HepG2 (cell line): ENCODE measurements around the gene RAB9A. TPM values are rescaled to one million over a fixed set of nuclear protein-coding genes. Genes with fewer than 3 reads are reported as not detected.

Source experiments
- ATAC-seq: fragments of 200-7000 bp; cut with Tn5 transposase; 3 replicates; pipeline ENCODE4 v1.9.1; 2020; ENCODE audit warnings: mild to moderate bottlenecking, moderate library complexity
- BruUV-seq: library from RNA; stranded (reverse); fragments of 400-500 nt; replicated peaks from 2 replicates; lab custom pipeline; 2021; lab: Mats Ljungman, UMichigan
- CTCF ChIA-PET: fragments of 300-600 bp; formaldehyde crosslinking; extraction: SDS; loops from one replicate; lab custom pipeline; 2021; ENCODE audit warnings: low total read pairs, inconsistent platforms, low intra/inter-chr PET ratio; lab: Yijun Ruan, JAX
- POLR2A ChIA-PET: fragments of 350-600 bp; sonication (Branson Sonifier 250); formaldehyde crosslinking; loops from one replicate; lab custom pipeline; 2020; ENCODE audit warnings: antibody characterized with exemption, inconsistent platforms; lab: Yijun Ruan, JAX
- DNase-seq: peaks from one replicate; pipeline ENCODE4 v3.0.0-alpha.2; 2015; ENCODE audit warnings: low spot score
- FAIRE-seq: peaks from 3 replicates; lab custom pipeline; 2011; peaks lifted over from hg19 to GRCh38; lab: Jason Lieb, UNC
- H2AFZ ChIP-seq: one replicate; pipeline ENCODE4 v1.6.1; 2011; ENCODE audit warnings: low read length, inconsistent platforms
- H3K27ac ChIP-seq: fragments of 300-600 bp; 3 replicates; pipeline ENCODE4 v1.8.0; 2011; ENCODE audit warnings: mixed run types, mild to moderate bottlenecking, mixed read lengths, low read length, inconsistent platforms; ENCODE audit not compliant: insufficient read depth; ENCODE audit errors: extremely low read length
- H3K27me3 ChIP-seq, 2 experiments: fragments of 200-600 bp in 1 of 2; 2 replicates in 1 of 2; 3 replicates in 1 of 2; pipeline versions ENCODE4 v1.6.0 to v1.8.0; 2011; ENCODE audit warnings: low read length in 2 of 2, mild to moderate bottlenecking in 2 of 2, moderate library complexity in 2 of 2, inconsistent platforms in 1 of 2; ENCODE audit not compliant: insufficient read depth in 2 of 2, control insufficient read depth in 1 of 2
- H3K36me3 ChIP-seq, 2 experiments: fragments of 200-600 bp in 1 of 2; replicated peaks in 1 of 2; 2 replicates in 1 of 2; 3 replicates in 1 of 2; pipeline versions ENCODE4 v1.5.1 to v1.8.0; 2011; ENCODE audit warnings: low read length in 2 of 2, inconsistent platforms in 1 of 2; ENCODE audit not compliant: insufficient read depth in 2 of 2, control insufficient read depth in 1 of 2
- H3K4me1 ChIP-seq: 2 replicates; pipeline ENCODE4 v1.5.1; 2012; ENCODE audit warnings: low read length, inconsistent platforms; ENCODE audit not compliant: insufficient read depth
- H3K4me2 ChIP-seq: 2 replicates; pipeline ENCODE4 v1.6.0; 2011; ENCODE audit warnings: low read depth, low read length, inconsistent platforms
- H3K4me3 ChIP-seq, 3 experiments: fragments of 200-600 bp in 1 of 3; sonication (generic), shearing (Covaris generic) in 1 of 3; replicated peaks in 1 of 3; 2 replicates each; pipeline ENCODE4 v1.5.1; 2011 to 2016; ENCODE audit warnings: low read length in 3 of 3, inconsistent platforms in 2 of 3, low read depth in 2 of 3, mild to moderate bottlenecking in 2 of 3, control low read depth in 1 of 3, mixed read lengths in 1 of 3; ENCODE audit not compliant: insufficient read depth in 1 of 3
- H3K79me2 ChIP-seq: one replicate; pipeline ENCODE4 v1.6.1; 2011; ENCODE audit warnings: low read length, inconsistent platforms; ENCODE audit not compliant: insufficient read depth
- H3K9ac ChIP-seq: 2 replicates; pipeline ENCODE4 v1.6.0; 2011; ENCODE audit warnings: mild to moderate bottlenecking, low read depth, low read length, inconsistent platforms; ENCODE audit not compliant: insufficient read depth
- H3K9me3 ChIP-seq: 2 replicates; pipeline ENCODE4 v1.5.1; 2012; ENCODE audit warnings: mild to moderate bottlenecking, low read length
- H4K20me1 ChIP-seq: 2 replicates; pipeline ENCODE4 v1.6.0; 2011; ENCODE audit warnings: inconsistent platforms, mild to moderate bottlenecking, low read length, moderate library complexity; ENCODE audit not compliant: insufficient read depth
- ATAD3A ChIP-seq: sonication (generic); formaldehyde crosslinking; IDR thresholded peaks from 2 replicates; pipeline ENCODE4 v1.4.0; 2020; ENCODE audit warnings: missing genetic modification reagents
- EED ChIP-seq: sonication (generic); formaldehyde crosslinking; IDR thresholded peaks from 2 replicates; pipeline ENCODE4 v1.5.0; 2020; ENCODE audit warnings: mild to moderate bottlenecking, missing genetic modification reagents
- FOXO1 ChIP-seq: sonication (generic); formaldehyde crosslinking; IDR thresholded peaks from 2 replicates; pipeline ENCODE4 v1.4.0; 2020; ENCODE audit warnings: missing genetic modification reagents
- HNRNPUL1 ChIP-seq: fragments of 200-400 bp; formaldehyde crosslinking; IDR thresholded peaks from 2 replicates; pipeline ENCODE4 v1.6.1; 2017; ENCODE audit warnings: low read depth, mild to moderate bottlenecking, low read length, moderate library complexity
- KLF11 ChIP-seq: IDR thresholded peaks from 2 replicates; pipeline ENCODE4 v1.6.1; 2016; ENCODE audit warnings: missing compliant biosample characterization
- MAZ ChIP-seq, 2 experiments: sonication (generic) in 1 of 2; formaldehyde crosslinking in 1 of 2; IDR thresholded peaks; 2 replicates each; pipeline versions ENCODE4 v1.5.0 to v1.6.1; 2012 to 2020; ENCODE audit warnings: low read depth in 2 of 2, mild to moderate bottlenecking in 2 of 2, borderline replicate concordance in 1 of 2, improper control_type of control experiment in 1 of 2, low read length in 1 of 2, missing genetic modification reagents in 1 of 2, moderate library complexity in 1 of 2
- NCOA5 ChIP-seq: sonication (generic); formaldehyde crosslinking; IDR thresholded peaks from 2 replicates; pipeline ENCODE4 v1.4.0; 2020; ENCODE audit warnings: missing genetic modification reagents
- NFYC ChIP-seq: IDR thresholded peaks from 2 replicates; pipeline ENCODE4 v1.6.1; 2016; ENCODE audit warnings: missing genetic modification reagents, missing compliant biosample characterization
- PRMT3 ChIP-seq: sonication (generic); formaldehyde crosslinking; IDR thresholded peaks from 2 replicates; pipeline ENCODE4 v1.8.1; 2022; ENCODE audit warnings: low read depth, mild to moderate bottlenecking, moderate library complexity, missing genetic modification reagents, borderline replicate concordance
- ZFY ChIP-seq: sonication (generic); formaldehyde crosslinking; IDR thresholded peaks from 2 replicates; pipeline ENCODE4 v1.4.0; 2020; ENCODE audit warnings: missing genetic modification reagents
- ZNF124 ChIP-seq: sonication (generic); formaldehyde crosslinking; IDR thresholded peaks from 2 replicates; pipeline ENCODE4 v1.4.0; 2020; ENCODE audit warnings: missing genetic modification reagents
- ZNF207 ChIP-seq: fragments of 450-650 bp; IDR thresholded peaks from 2 replicates; pipeline ENCODE4 v1.6.1; 2016; ENCODE audit warnings: antibody characterized with exemption, borderline replicate concordance
- ZNF256 ChIP-seq: sonication (generic); formaldehyde crosslinking; conservative IDR thresholded peaks from 2 replicates; pipeline ENCODE4 v1.4.0; 2020; ENCODE audit warnings: missing genetic modification reagents
- ZNF501 ChIP-seq: sonication (generic); formaldehyde crosslinking; IDR thresholded peaks from 2 replicates; pipeline ENCODE4 v1.5.1; 2020; ENCODE audit warnings: mild to moderate bottlenecking, moderate library complexity, missing genetic modification reagents
- ZNF558 ChIP-seq: sonication (generic); formaldehyde crosslinking; IDR thresholded peaks from 2 replicates; pipeline ENCODE4 v1.9.0; 2022; ENCODE audit warnings: mild to moderate bottlenecking, missing genetic modification reagents, borderline replicate concordance
- ZNF674 ChIP-seq: sonication (generic); formaldehyde crosslinking; IDR thresholded peaks from 2 replicates; pipeline ENCODE4 v1.5.0; 2020; ENCODE audit warnings: low read depth, mild to moderate bottlenecking, missing genetic modification reagents
- WGBS: methylation state at CpG from one replicate; pipeline ENCODE4 v1.1.6; 2017; ENCODE audit warnings: low lambda C conversion rate; 5-methylcytosine and 5-hydroxymethylcytosine counted together
- in situ Hi-C: cut with HindIII; loops from 2 replicates; pipeline ENCODE4 v1.10.0; 2017; ENCODE audit warnings: low pct_unique_long_range_greater_than_20kb; ENCODE audit not compliant: extremely low pct_ligation_motif_present
- intact Hi-C: fragments of 100-400 bp; cut with micrococcal nuclease; formaldehyde crosslinking; loops from one replicate; pipeline ENCODE4 v1.10.0; 2022; ENCODE audit not compliant: unreplicated experiment
- polyA plus RNA-seq, 8 experiments: library from polyadenylated mRNA; depleted of rRNA in 3 of 8; stranded (reverse) in 7 of 8; unstranded in 1 of 8; fragments of >200 nt; fragmentation: Illumina TruSeq in 4 of 8; extraction: Trizol in 4 of 8; gene quantifications; 2 replicates each; pipeline versions ENCODE4 v1.2.1 to v1.2.3, GENCODE V29; 2011 to 2016; ENCODE audit warnings: low read depth in 4 of 8, missing spikeins in 1 of 8, mixed read lengths in 1 of 8; ENCODE audit not compliant: insufficient read depth in 1 of 8
- total RNA-seq, 5 experiments: library from RNA; depleted of rRNA; stranded (reverse); fragments of >200 nt; fragmentation: Illumina TruSeq; extraction: Trizol; gene quantifications; 2 replicates each; pipeline ENCODE4 v1.2.3, GENCODE V29; 2016; ENCODE audit warnings: low read depth in 1 of 5
- TF ChIP-seq, protein P1 (sequence below): sonication (generic); formaldehyde crosslinking; IDR thresholded peaks from 2 replicates; pipeline ENCODE4 v1.5.0; 2020; ENCODE audit warnings: mild to moderate bottlenecking, missing genetic modification reagents
- TF ChIP-seq, protein P2 (sequence below): sonication (generic); formaldehyde crosslinking; IDR thresholded peaks from 2 replicates; pipeline ENCODE4 v1.4.0; 2020; ENCODE audit warnings: mild to moderate bottlenecking, missing genetic modification reagents, borderline replicate concordance

Gene RAB9A
- total and polyA plus RNA-seq, 2 of the 13 experiments (the other 11 are each of a cell fraction or from before 2014, with no cell fraction given): 10.5 to 23.1 TPM

DNA sequence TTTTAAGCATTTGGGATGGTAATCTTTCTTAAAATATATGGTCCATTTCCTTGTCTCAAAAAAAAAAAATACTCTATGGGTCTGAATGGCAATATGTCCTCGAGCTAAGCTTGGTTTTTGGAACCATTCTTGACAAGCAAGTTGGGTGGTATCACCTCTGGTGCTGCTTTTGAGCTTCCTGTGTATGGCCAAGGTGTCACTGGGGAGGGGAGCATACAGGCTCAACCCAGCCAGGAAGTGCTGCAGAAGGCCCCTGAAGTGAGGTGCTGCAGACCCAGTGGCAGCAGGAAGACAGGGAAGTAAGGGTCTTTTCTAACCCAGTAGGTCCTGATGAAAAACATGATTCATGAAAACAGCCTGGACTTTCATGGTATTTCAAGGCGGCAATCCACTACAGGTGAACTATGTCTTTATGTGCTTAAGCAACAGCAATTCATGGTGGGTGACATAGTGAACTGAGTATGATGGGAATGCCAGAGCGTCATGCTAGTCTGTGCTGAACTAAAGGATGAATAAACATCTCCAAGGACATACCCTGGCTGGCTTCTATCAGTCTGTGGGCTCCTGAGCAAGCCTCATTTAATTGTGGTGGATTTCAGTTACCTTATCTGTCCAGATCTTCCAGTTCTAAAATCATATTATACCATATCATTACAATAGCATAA is 30.4 kb downstream of the RAB9A start (continued):
- TF ChIP-seq ZNF207: no peak
- TF ChIP-seq KLF11 (CRISPR knock-in tag): no peak
- TF ChIP-seq ZNF558 (CRISPR knock-in tag): no peak
- TF ChIP-seq ZNF501 (CRISPR knock-in tag): no peak
- TF ChIP-seq ZNF256: no peak

DNA sequence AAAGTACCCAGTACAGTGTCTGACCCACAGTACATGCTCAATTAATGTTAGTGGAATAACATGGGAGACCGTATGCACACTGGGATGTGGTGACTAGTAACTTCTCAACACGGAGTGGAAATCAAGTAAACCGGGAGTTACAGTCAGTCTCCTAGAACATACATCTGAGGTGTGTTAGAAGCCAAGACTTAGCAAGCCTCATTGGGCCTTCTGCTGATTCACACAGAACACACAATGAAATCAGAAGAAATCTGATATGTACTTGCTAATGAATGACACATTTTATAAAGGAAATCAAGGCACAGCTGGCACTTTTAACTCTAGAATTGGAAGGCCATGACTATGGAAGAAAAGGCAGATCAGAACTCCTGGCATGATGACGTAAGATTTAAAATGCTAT is 32.4 kb downstream of the RAB9A start:
- H3K4me3 ChIP-seq: no peak overlapping the region
- ATAC-seq (no peak), DNase-seq (no peak), FAIRE-seq (no peak)
- no peaks in the 10 kb centered on the region for H3K4me1 ChIP-seq
- in situ Hi-C loops: no loop called here
- ChIA-PET CTCF (no interaction called here), POLR2A (no interaction called here)
- no peak for TF ChIP-seq ATAD3A (CRISPR knock-in tag)
- TF ChIP-seq NFYC (CRISPR knock-in tag): no peak
- TF ChIP-seq HNRNPUL1: no peak
- no peak for TF ChIP-seq ZNF124
- TF ChIP-seq, protein P1, sequence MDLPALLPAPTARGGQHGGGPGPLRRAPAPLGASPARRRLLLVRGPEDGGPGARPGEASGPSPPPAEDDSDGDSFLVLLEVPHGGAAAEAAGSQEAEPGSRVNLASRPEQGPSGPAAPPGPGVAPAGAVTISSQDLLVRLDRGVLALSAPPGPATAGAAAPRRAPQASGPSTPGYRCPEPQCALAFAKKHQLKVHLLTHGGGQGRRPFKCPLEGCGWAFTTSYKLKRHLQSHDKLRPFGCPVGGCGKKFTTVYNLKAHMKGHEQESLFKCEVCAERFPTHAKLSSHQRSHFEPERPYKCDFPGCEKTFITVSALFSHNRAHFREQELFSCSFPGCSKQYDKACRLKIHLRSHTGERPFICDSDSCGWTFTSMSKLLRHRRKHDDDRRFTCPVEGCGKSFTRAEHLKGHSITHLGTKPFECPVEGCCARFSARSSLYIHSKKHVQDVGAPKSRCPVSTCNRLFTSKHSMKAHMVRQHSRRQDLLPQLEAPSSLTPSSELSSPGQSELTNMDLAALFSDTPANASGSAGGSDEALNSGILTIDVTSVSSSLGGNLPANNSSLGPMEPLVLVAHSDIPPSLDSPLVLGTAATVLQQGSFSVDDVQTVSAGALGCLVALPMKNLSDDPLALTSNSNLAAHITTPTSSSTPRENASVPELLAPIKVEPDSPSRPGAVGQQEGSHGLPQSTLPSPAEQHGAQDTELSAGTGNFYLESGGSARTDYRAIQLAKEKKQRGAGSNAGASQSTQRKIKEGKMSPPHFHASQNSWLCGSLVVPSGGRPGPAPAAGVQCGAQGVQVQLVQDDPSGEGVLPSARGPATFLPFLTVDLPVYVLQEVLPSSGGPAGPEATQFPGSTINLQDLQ: no peak
- no peak for TF ChIP-seq MAZ (IDR thresholded peaks at IDR 0.05; ENCODE audit: borderline replicate concordance, low read depth, low read length)
- no peak for TF ChIP-seq MAZ (CRISPR knock-in tag; IDR thresholded peaks at IDR 0.05; ENCODE audit: low read depth)
- TF ChIP-seq PRMT3 (CRISPR knock-in tag): no peak
- no peak for TF ChIP-seq NCOA5 (CRISPR knock-in tag)
- no peak for TF ChIP-seq ZFY
- TF ChIP-seq ZNF674 (CRISPR knock-in tag): no peak
- TF ChIP-seq, protein P2, sequence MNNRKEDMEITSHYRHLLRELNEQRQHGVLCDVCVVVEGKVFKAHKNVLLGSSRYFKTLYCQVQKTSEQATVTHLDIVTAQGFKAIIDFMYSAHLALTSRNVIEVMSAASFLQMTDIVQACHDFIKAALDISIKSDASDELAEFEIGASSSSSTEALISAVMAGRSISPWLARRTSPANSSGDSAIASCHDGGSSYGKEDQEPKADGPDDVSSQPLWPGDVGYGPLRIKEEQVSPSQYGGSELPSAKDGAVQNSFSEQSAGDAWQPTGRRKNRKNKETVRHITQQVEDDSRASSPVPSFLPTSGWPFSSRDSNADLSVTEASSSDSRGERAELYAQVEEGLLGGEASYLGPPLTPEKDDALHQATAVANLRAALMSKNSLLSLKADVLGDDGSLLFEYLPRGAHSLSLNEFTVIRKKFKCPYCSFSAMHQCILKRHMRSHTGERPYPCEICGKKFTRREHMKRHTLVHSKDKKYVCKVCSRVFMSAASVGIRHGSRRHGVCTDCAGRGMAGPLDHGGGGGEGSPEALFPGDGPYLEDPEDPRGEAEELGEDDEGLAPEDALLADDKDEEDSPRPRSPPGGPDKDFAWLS (CRISPR knock-in tag): no peak
- TF ChIP-seq EED: no peak
- no peak for TF ChIP-seq FOXO1 (CRISPR knock-in tag)
- no peak overlapping the region for H3K27ac ChIP-seq
- H3K27me3 ChIP-seq: no peaks in the 10 kb centered on the region
- intact Hi-C loops: no loop called here
- 100% methylated on average over 3 of the region's 4 CpGs for WGBS
- no peak overlapping the region for H3K9ac ChIP-seq
- no peak overlapping the region for H2AFZ ChIP-seq
- no TSS peak for BruUV-seq
- no peaks in the 10 kb centered on the region for H4K20me1 ChIP-seq
- H3K4me2 ChIP-seq: no peak overlapping the region
- peaks cover 1 to 2% of the 10 kb centered on the region in 2 experiments; a peak in 1 of 5 replicates for H3K36me3 ChIP-seq
- H3K79me2 ChIP-seq: no peaks in the 10 kb centered on the region
- H3K9me3 ChIP-seq: no peaks in the 10 kb centered on the region
